GM12892 (cell line): ENCODE results near the gene TNRC6B.

Experiments used
- POLR2A ChIP-seq: IDR thresholded peaks from 2 replicates; pipeline ENCODE4 v1.6.1; 2011; ENCODE audit warnings: low read depth, low read length, control low read depth
- POLR2AphosphoS5 ChIP-seq: IDR thresholded peaks from 2 replicates; pipeline ENCODE4 v1.6.1; 2011; ENCODE audit warnings: low read depth, low read length, control low read depth
- TAF1 ChIP-seq: IDR thresholded peaks from 2 replicates; pipeline ENCODE4 v1.6.1; 2011; ENCODE audit warnings: low read depth, mild to moderate bottlenecking, control low read depth, low read length, borderline replicate concordance

DNA sequence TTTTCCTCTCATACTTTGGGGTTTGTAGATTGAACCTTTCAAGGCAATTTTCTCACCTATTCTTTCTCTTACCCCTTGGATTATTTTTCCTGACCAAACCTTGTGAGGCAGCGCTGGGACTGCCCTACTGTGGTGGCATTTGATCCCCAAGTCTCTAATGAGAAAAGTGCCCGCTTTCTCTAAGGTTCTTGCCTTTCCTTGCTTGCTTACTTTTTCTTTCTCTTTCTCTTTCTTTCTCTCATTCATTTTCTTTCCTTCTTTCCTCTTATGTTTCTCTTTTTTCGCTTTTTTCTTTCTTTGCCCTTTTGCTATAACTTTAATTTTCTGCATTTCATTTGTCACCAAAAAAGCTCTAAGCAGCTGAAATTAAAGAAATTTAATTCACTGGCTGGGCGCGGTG lies 127.9 kb downstream of the TNRC6B start:
- no peak for TF ChIP-seq POLR2A
- TF ChIP-seq POLR2AphosphoS5: no peak
- TF ChIP-seq TAF1: no peak
